MM.1S (cell line): ENCODE measurements around the gene MUC12.

Experiments
- EZH2 ChIP-seq: fragments of 300-600 bp; sonication (generic); optimal IDR thresholded peaks from 2 replicates; pipeline ENCODE3; 2017; ENCODE audit warnings: low read depth, mild to moderate bottlenecking, antibody characterized with exemption, low read length, mixed read lengths
- TF ChIP-seq, protein P1 (sequence below): fragments of 300-600 bp; sonication (generic); IDR thresholded peaks from 2 replicates; pipeline ENCODE4 v1.5.1; 2016; ENCODE audit warnings: antibody characterized with exemption, low read length, mixed read lengths

DNA sequence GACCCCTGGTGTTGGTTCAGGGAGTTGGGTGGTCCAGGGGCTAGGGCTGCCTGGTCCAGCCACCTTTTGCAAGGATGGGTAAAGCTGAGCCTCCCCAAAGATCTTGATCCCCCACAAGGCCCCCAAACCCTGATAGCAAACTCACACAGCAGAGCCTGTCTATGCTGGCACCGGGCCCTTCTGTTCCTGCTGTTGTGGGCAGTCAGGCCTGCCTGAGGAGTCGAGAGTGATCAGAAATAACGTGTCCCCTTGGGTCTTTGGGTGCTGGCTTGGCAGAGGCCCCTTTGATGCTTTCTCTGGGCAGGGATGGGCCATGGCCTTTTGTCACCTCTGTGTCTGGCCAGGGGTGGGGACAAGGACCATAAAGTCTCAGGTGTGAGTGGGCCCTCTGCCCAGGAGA lies 715 bp upstream of the MUC12 start:
- TF ChIP-seq, protein P1, sequence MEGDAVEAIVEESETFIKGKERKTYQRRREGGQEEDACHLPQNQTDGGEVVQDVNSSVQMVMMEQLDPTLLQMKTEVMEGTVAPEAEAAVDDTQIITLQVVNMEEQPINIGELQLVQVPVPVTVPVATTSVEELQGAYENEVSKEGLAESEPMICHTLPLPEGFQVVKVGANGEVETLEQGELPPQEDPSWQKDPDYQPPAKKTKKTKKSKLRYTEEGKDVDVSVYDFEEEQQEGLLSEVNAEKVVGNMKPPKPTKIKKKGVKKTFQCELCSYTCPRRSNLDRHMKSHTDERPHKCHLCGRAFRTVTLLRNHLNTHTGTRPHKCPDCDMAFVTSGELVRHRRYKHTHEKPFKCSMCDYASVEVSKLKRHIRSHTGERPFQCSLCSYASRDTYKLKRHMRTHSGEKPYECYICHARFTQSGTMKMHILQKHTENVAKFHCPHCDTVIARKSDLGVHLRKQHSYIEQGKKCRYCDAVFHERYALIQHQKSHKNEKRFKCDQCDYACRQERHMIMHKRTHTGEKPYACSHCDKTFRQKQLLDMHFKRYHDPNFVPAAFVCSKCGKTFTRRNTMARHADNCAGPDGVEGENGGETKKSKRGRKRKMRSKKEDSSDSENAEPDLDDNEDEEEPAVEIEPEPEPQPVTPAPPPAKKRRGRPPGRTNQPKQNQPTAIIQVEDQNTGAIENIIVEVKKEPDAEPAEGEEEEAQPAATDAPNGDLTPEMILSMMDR, result no peak
- no peak for TF ChIP-seq EZH2
